HFFc6 (cell line): ENCODE results near the gene YWHAQ. TPM values are rescaled to one million over a fixed set of nuclear protein-coding genes. Genes with fewer than 3 reads are reported as not detected.
"Not testable (repeated sequence)": the region's sequence is repeated elsewhere in the genome, so short reads cannot be mapped to it uniquely, and the experiment has no call there.

Experiments
- DNase-seq: peaks from one replicate; pipeline ENCODE4 v3.0.0-alpha.2; 2018
- H3K27ac Mint-ChIP-seq: 2 replicates; pipeline ENCODE4 v1.8.0; 2020; ENCODE audit warnings: mild to moderate bottlenecking, mixed read lengths
- H3K27me3 Mint-ChIP-seq: 2 replicates; pipeline ENCODE4 v1.8.0; 2021; ENCODE audit warnings: mild to moderate bottlenecking, moderate library complexity, mixed read lengths; ENCODE audit not compliant: insufficient read depth
- H3K36me3 Mint-ChIP-seq: 2 replicates; pipeline ENCODE4 v1.8.0; 2021; ENCODE audit warnings: low read depth, mixed read lengths
- H3K4me1 Mint-ChIP-seq: 2 replicates; pipeline ENCODE4 v1.8.0; 2020; ENCODE audit warnings: low read depth, mixed read lengths
- H3K4me3 Mint-ChIP-seq: 2 replicates; pipeline ENCODE4 v1.8.0; 2020; ENCODE audit warnings: mild to moderate bottlenecking, moderate library complexity, mixed read lengths
- H3K9me3 Mint-ChIP-seq: 2 replicates; pipeline ENCODE4 v1.8.0; 2020; ENCODE audit warnings: mild to moderate bottlenecking, mixed read lengths
- total RNA-seq, 6 experiments: library from RNA; stranded (reverse); fragmentation: NEBNext Ultra II Directional; extraction: Animal tissue kit (Norgen Biotek cat#: 25700); gene quantifications; 2 replicates in 1 of 6; 3 replicates in 5 of 6; pipeline ENCODE4 v1.2.3, GENCODE V29; 2021
- TF ChIP-seq, protein P1 (sequence below): fragments of 200-600 bp; sonication (generic); IDR thresholded peaks from 2 replicates; pipeline ENCODE4 v1.5.0; 2021; ENCODE audit warnings: antibody characterized with exemption, mild to moderate bottlenecking

The YWHAQ gene
- total RNA-seq, 6 experiments from 2014 or later, result 461 to 607 (median 548) TPM

DNA sequence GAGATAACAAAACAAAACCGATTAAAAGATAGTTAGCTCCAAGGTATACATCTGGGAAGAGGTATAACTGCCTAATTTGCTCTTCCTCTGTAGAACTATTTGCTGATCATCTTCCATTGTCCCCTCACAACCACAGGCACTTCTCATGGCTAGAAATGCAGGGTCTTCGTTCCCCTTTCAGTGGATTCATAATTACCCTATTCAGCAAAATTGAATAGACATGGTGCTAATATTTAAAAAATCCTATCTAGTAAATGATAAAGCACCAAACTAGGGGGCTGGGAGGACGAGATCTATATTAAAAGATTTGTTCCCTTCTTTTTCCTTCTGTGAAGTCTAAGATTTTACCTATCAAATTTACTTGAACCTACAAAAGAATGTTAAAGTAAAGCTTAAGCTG is 44.3 kb downstream of the YWHAQ start:
- no peak for DNase-seq
- H3K36me3 Mint-ChIP-seq, result peaks cover 32% of the 10 kb centered on the region
- no peak overlapping the region for H3K27ac Mint-ChIP-seq
- H3K27me3 Mint-ChIP-seq, result no peaks in the 10 kb centered on the region
- TF ChIP-seq, protein P1, sequence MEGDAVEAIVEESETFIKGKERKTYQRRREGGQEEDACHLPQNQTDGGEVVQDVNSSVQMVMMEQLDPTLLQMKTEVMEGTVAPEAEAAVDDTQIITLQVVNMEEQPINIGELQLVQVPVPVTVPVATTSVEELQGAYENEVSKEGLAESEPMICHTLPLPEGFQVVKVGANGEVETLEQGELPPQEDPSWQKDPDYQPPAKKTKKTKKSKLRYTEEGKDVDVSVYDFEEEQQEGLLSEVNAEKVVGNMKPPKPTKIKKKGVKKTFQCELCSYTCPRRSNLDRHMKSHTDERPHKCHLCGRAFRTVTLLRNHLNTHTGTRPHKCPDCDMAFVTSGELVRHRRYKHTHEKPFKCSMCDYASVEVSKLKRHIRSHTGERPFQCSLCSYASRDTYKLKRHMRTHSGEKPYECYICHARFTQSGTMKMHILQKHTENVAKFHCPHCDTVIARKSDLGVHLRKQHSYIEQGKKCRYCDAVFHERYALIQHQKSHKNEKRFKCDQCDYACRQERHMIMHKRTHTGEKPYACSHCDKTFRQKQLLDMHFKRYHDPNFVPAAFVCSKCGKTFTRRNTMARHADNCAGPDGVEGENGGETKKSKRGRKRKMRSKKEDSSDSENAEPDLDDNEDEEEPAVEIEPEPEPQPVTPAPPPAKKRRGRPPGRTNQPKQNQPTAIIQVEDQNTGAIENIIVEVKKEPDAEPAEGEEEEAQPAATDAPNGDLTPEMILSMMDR, result no peak
- peaks cover 26% of the 10 kb centered on the region for H3K4me1 Mint-ChIP-seq
- H3K9me3 Mint-ChIP-seq, result no peaks in the 10 kb centered on the region
- H3K4me3 Mint-ChIP-seq, result no peak overlapping the region

DNA sequence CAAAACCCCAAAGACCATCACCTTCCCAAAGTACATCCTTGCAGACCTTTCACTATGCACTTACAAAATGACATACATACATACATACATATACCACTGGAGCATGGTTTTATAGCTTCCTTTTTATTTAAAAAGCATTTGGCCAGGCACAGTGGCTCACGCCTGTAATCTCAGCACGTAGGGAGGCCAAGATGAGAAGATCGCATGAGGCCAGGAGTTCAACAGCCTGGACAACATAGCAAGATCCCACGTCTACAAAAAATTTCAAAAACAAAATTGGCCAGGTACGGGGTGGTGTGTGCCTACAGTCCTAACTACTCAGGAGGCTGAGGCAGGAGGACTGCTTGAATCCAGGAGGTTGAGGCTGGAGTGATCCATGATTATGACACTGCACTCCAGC is 45.3 kb downstream of the YWHAQ start:
- Mint-ChIP-seq H3K27me3 (no peaks in the 10 kb centered on the region), H3K36me3 (peaks cover 36% of the 10 kb centered on the region), H3K27ac (peak overlapping the region; percentile 18; the same call in 1 of the 2 replicates), H3K4me1 (peaks cover 26% of the 10 kb centered on the region), H3K9me3 (no peaks in the 10 kb centered on the region), H3K4me3 (no peak overlapping the region)
- TF ChIP-seq, protein P1, result no peak
- no peak for DNase-seq

DNA sequence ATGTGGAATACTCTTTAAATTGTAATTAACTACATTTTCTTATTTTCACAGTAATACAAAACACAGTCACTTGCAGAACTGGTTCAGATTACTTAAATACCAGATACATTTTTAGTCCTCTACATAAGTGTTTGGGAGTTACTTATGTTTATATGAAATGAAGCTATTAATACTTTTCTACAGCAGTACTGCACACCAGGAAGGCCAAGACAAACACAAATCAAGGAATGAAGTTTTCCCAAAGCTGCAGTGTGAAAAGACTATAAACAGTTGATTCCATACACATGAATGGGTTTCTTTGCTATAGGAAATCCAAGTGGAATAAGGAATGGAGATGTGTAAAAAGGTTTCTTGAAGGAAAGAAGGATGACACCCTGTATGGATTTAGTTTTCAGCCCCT is 45.9 kb downstream of the YWHAQ start:
- not testable (repeated sequence) for H3K27me3 Mint-ChIP-seq, H3K4me3 Mint-ChIP-seq, DNase-seq, H3K9me3 Mint-ChIP-seq
- peak overlapping the region; percentile 18; the same call in 1 of the 2 replicates for H3K27ac Mint-ChIP-seq
- H3K4me1 Mint-ChIP-seq, result peaks cover 24% of the 10 kb centered on the region
- peaks cover 32% of the 10 kb centered on the region for H3K36me3 Mint-ChIP-seq

DNA sequence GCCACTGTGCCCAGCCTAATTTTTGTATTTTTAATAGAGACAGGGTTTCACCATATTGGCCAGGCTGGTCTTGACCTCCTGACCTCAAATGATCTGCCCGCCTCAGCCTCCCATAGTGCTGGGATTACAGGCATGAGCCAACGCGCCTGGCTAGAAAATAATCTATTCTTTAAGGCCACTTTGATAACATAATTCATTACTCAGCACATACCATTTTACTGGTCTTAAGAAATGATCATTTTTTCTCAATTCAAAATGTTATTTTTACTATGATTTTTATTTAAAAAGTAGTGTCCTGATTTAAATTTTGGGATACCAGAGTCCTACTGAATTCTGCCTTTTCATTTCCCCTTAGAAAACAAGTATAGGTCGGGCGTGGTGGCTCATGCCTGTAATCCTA is 48.2 kb downstream of the YWHAQ start:
- Mint-ChIP-seq H3K27ac (no peak overlapping the region), H3K36me3 (peaks cover 38% of the 10 kb centered on the region), H3K27me3 (no peaks in the 10 kb centered on the region), H3K4me3 (no peak overlapping the region), H3K9me3 (no peaks in the 10 kb centered on the region), H3K4me1 (peaks cover 24% of the 10 kb centered on the region)
- TF ChIP-seq, protein P1, result no peak
- DNase-seq, result no peak

DNA sequence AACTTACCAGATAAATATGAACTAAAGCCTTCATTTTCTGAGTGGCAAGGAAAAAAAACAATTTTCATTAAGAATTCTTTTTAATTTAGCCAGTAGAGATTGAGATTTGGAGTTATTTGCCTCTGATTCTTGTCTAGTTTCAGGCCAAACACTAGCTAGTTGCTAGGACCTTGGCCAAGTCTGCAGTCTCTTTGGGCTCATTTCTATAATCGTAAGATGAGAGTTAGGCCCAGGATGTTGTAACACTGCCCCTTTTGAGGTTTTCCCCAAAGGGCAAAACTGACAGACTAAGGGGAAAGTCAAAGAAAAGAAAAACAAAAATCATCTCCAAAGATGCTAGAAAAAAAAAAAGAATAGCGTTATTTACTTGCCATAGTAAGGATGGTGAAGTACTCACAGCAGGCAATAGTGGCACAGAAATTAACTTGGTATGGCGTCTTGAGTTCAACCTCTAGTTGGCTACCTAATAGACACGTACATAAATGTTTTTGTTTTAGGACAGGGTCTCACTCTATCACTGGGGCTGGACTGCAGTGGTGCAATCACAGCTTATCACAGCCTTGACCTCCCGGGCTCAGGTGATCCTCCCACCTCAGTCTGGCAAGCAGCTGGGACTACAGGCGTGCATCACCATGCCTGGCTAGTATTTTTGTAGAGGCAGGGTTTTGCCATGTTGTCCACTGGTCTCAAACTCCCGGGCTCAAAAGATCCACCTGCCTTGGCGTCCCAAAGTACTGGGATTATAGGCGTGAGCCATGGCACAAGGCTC is 52.1 kb downstream of the YWHAQ start:
- Mint-ChIP-seq H3K36me3 (peaks cover 16% of the 10 kb centered on the region), H3K4me1 (peaks cover 36% of the 10 kb centered on the region), H3K4me3 (no peak overlapping the region), H3K27ac (peak overlapping the region; percentile 7; the same call in 1 of the 2 replicates), H3K9me3 (no peaks in the 10 kb centered on the region), H3K27me3 (0 out of 2 replicates have a peak, but pooled peaks cover 4% of the 10 kb centered on the region)
- DNase-seq, result no peak
- TF ChIP-seq, protein P1, result no peak

DNA sequence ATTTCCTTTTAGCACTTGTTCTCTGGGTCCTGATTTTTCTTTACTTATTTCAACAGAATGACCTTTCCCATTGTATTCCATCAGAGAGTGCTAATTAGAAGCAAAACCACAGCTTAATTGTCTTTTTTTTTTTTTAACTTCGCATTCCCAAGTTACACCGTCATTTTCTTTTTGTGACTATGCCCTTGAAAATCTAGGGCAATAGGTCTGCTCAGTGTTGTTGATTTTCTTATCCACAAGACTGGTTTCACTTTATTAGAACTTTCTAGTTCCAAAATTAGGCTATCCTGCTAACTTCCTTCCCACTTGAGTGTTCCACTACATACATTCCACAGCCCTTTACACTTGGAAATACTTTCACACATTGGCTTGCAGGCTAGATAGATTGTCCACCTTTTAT is 56.5 kb downstream of the YWHAQ start:
- Mint-ChIP-seq H3K36me3 (peaks cover under 1% of the 10 kb centered on the region; the same call in 1 of the 2 replicates), H3K4me3 (no peak overlapping the region), H3K27ac (peak overlapping the region; percentile 50; the same call in 1 of the 2 replicates), H3K4me1 (peaks cover 31% of the 10 kb centered on the region), H3K9me3 (no peaks in the 10 kb centered on the region), H3K27me3 (0 out of 2 replicates have a peak, but pooled peaks cover 4% of the 10 kb centered on the region)
- TF ChIP-seq, protein P1, result no peak
- DNase-seq, result no peak
